MM.1S (cell line): Measurements from ENCODE around the gene PLVAP.

Experiments
- CTCF ChIP-seq: fragments of 300-600 bp; sonication (generic); IDR thresholded peaks from 2 replicates; pipeline ENCODE4 v1.5.1; 2016; ENCODE audit warnings: antibody characterized with exemption, low read length, mixed read lengths
- EZH2 ChIP-seq: fragments of 300-600 bp; sonication (generic); optimal IDR thresholded peaks from 2 replicates; pipeline ENCODE3; 2017; ENCODE audit warnings: low read depth, mild to moderate bottlenecking, antibody characterized with exemption, low read length, mixed read lengths
- EZH2phosphoT487 ChIP-seq: fragments of 300-600 bp; sonication (generic); IDR thresholded peaks from 2 replicates; pipeline ENCODE4 v1.6.1; 2018; ENCODE audit warnings: antibody characterized with exemption, low read length

DNA sequence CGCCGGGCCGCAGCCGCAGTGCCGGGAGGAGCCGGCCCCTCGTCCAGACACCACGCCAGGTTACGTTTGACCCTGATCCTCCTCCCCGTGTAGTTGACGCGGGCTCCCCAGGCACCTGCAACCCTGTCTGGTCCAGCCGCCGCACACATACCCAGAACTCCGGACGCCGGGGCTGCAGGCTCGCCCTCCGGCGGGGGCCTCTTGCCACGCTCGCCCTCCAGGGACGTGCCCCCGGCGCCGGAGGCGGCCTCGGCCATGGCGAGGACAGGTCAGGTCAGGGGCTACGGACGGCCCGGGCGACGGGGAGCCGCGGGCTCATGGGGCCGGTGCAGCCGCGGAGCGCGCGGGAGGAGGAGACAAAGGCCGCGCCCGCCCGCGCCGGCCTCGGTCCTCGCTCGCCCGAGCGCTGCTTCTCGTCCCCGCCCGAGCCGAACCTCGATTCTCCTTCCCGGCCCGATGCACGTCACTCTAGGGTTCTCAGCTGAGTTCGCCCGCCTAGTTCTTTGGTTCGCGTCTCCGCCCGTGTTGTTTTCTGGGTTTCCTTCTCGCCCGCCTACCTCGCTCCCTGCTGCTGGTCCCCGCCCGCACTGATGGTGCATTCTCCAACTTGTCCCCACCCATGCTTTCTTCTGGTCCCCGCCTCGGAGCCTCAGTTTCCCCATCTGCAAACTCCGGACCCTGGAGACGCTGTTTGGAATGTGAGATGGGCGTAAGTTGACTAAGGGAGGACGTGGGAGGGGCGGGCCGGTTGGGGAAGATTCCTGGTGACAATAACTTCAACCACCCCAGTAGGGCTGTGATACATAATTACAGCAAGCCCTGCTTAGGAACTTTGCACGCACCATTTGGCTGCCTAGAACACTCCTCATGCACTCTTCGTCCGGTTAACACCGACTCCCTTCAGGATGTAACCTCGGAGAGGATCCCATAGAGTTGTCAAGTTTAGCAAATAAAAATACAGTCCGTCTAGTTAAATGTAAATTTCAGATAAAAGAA lies 42.4 kb downstream of the PLVAP start, which contains the start of gene ANO8:
- TF ChIP-seq CTCF, result no peak
- TF ChIP-seq EZH2phosphoT487, result no peak
- no peak for TF ChIP-seq EZH2
